Cardiac fibroblast (primary cell): ENCODE measurements around the gene CDKN2B.

Experiments
- DNase-seq, 2 donors: peaks; one replicate each; pipeline versions ENCODE4 v3.0.0 to v3.0.0-alpha.2; 2010; ENCODE audit warnings: low read depth in 2 of 2
- H3K4me3 ChIP-seq, 2 donors: replicated peaks in 1 of 2; 1 replicate in 1 of 2; 2 replicates in 1 of 2; pipeline ENCODE4 v1.5.1; 2011; ENCODE audit warnings: low read depth in 2 of 2, low read length in 2 of 2, mild to moderate bottlenecking in 2 of 2, moderate library complexity in 1 of 2
- CTCF ChIP-seq: IDR thresholded peaks from one replicate; pipeline ENCODE4 v1.5.1; 2011; ENCODE audit warnings: low read depth, mild to moderate bottlenecking, low read length, inconsistent platforms

The CDKN2B gene

GRCh38 chr9:22036866-22037626 is 27.9 kb upstream of the CDKN2B start:
- TF ChIP-seq CTCF = no peak
- H3K4me3 ChIP-seq = no peak overlapping the region
- DNase-seq = peak in 1 of 2 donors; percentile 60

GRCh38 chr9:22035591-22036011 is 26.5 kb upstream of the CDKN2B start:
- peak in 1 of 2 donors; percentile 23 for DNase-seq
- no peak for TF ChIP-seq CTCF

GRCh38 chr9:22033012-22033630 is 24.0 kb upstream of the CDKN2B start:
- TF ChIP-seq CTCF = no peak
- no peak for DNase-seq
- no peak overlapping the region for H3K4me3 ChIP-seq

More at GRCh38 chr9:22035591-22036011, 26.5 kb upstream of the CDKN2B start:
- no peak overlapping the region for H3K4me3 ChIP-seq

GRCh38 chr9:22031655-22032411 is 22.7 kb upstream of the CDKN2B start:
- no peak overlapping the region for H3K4me3 ChIP-seq
- no peak for DNase-seq
- no peak for TF ChIP-seq CTCF

GRCh38 chr9:22030101-22030598 is 21.0 kb upstream of the CDKN2B start:
- peak; percentile 83 to 89 for DNase-seq
- TF ChIP-seq CTCF = no peak

GRCh38 chr9:22029231-22029630 is 20.1 kb upstream of the CDKN2B start:
- DNase-seq = no peak
- no peak for TF ChIP-seq CTCF
- no peak overlapping the region for H3K4me3 ChIP-seq

More at GRCh38 chr9:22030101-22030598, 21.0 kb upstream of the CDKN2B start:
- H3K4me3 ChIP-seq = no peak overlapping the region
